Neural cell (in vitro differentiated cells): ENCODE results near the gene APOBEC3F.

Source experiments
- CTCF ChIP-seq: fragments of 450-650 bp; IDR thresholded peaks from 2 replicates; pipeline ENCODE4 v1.5.1; 2014; ENCODE audit warnings: antibody characterized with exemption, mild to moderate bottlenecking, moderate library complexity; ENCODE audit not compliant: poor library complexity, severe bottlenecking
- EZH2 ChIP-seq: fragments of 200-600, 300-800 bp; shearing (Covaris generic), sonication (generic); IDR thresholded peaks from 2 replicates; pipeline ENCODE4 v1.6.1; 2014; ENCODE audit warnings: antibody characterized with exemption, low read length, borderline replicate concordance, mild to moderate bottlenecking; ENCODE audit not compliant: insufficient read depth, poor library complexity, severe bottlenecking
- POLR2AphosphoS5 ChIP-seq: IDR thresholded peaks from 2 replicates; pipeline ENCODE4 v1.6.1; 2012
- RAD21 ChIP-seq: fragments of 450-650 bp; conservative IDR thresholded peaks from 2 replicates; pipeline ENCODE4 v1.6.1; 2014; ENCODE audit warnings: antibody characterized with exemption, mild to moderate bottlenecking, moderate library complexity

- TF ChIP-seq CTCF (no peak), RAD21 (no peak), POLR2AphosphoS5 (no peak), EZH2 (no peak)
These were observed 27.8 kb upstream of the APOBEC3F start for GRCh38 chr22:39012533-39013511.
